A673 (cell line): ENCODE data around the gene CDRT4. TPM values are rescaled to one million over a fixed set of nuclear protein-coding genes. Genes with fewer than 3 reads are reported as not detected.
A peak's percentile ranks its signal among the peaks of the same experiment; 100 is the strongest.

Source experiments
- Bru-seq: library from RNA; stranded (reverse); fragments of 400-500 nt; gene quantifications from one replicate; lab custom pipeline; 2021; lab: Mats Ljungman, UMichigan
- BruChase-seq, 2 experiments: library from RNA; stranded (reverse); fragments of 400-500 nt; gene quantifications; one replicate each; lab custom pipeline; 2021; lab: Mats Ljungman, UMichigan
- BruUV-seq: library from RNA; stranded (reverse); fragments of 400-500 nt; replicated peaks from 2 replicates; lab custom pipeline; 2021; lab: Mats Ljungman, UMichigan
- CTCF ChIA-PET: fragments of 300-600 bp; sonication (Branson Sonifier 250); formaldehyde crosslinking; loops from one replicate; lab custom pipeline; 2022; ENCODE audit warnings: antibody characterized with exemption; lab: Charles Lee
- POLR2A ChIA-PET: fragments of 300-600 bp; sonication (Branson Sonifier 250); formaldehyde crosslinking; loops from one replicate; lab custom pipeline; 2022; ENCODE audit warnings: antibody characterized with exemption; ENCODE audit not compliant: low non-redundant PET; lab: Charles Lee
- DNase-seq: peaks from one replicate; pipeline ENCODE4 v3.0.0-alpha.2; 2015; ENCODE audit warnings: low spot score
- H3K27ac ChIP-seq: fragments of 200-600 bp; sonication (generic); 2 replicates; pipeline ENCODE4 v1.5.1; 2016; ENCODE audit warnings: mixed run types, low read depth, mild to moderate bottlenecking, mixed read lengths, antibody characterized with exemption, low read length; ENCODE audit not compliant: poor library complexity, severe bottlenecking
- H3K27me3 ChIP-seq: fragments of 200-600 bp; sonication (generic); replicated peaks from 2 replicates; pipeline ENCODE4 v1.6.1; 2017; ENCODE audit warnings: mixed run types, low read depth, mild to moderate bottlenecking, mixed read lengths, antibody characterized with exemption, low read length; ENCODE audit not compliant: insufficient read depth, poor library complexity
- H3K36me3 ChIP-seq: fragments of 200-600 bp; sonication (generic); 2 replicates; pipeline ENCODE4 v1.6.1; 2016; ENCODE audit warnings: mixed run types, mild to moderate bottlenecking, mixed read lengths, antibody characterized with exemption, low read length; ENCODE audit not compliant: insufficient read depth, poor library complexity, severe bottlenecking
- H3K4me1 ChIP-seq: fragments of 200-600 bp; sonication (generic); 2 replicates; pipeline ENCODE4 v1.6.1; 2017; ENCODE audit warnings: mixed run types, mild to moderate bottlenecking, mixed read lengths, antibody characterized with exemption, low read length; ENCODE audit not compliant: insufficient read depth, poor library complexity, severe bottlenecking
- H3K4me3 ChIP-seq: fragments of 200-600 bp; sonication (generic); 2 replicates; pipeline ENCODE4 v1.5.1; 2016; ENCODE audit warnings: low read depth, mixed run types, mild to moderate bottlenecking, mixed read lengths, low read length; ENCODE audit not compliant: poor library complexity, severe bottlenecking
- H3K9me3 ChIP-seq: fragments of 200-600 bp; sonication (generic); 2 replicates; pipeline ENCODE4 v1.6.1; 2016; ENCODE audit warnings: mixed run types, low read depth, mild to moderate bottlenecking, mixed read lengths, antibody characterized with exemption, low read length; ENCODE audit not compliant: poor library complexity, severe bottlenecking
- CTCF ChIP-seq: fragments of 300-800, 200-600 bp; sonication (generic); conservative IDR thresholded peaks from 2 replicates; pipeline ENCODE4 v1.5.1; 2017; ENCODE audit warnings: low read depth, mild to moderate bottlenecking, antibody characterized with exemption, low read length, moderate library complexity, mixed read lengths
- EZH2 ChIP-seq: fragments of 200-600 bp; sonication (generic); IDR thresholded peaks from 2 replicates; pipeline ENCODE4 v1.6.1; 2017; ENCODE audit warnings: borderline replicate concordance, low read depth, mild to moderate bottlenecking, mixed read lengths, antibody characterized with exemption, low read length; ENCODE audit not compliant: poor library complexity, severe bottlenecking
- intact Hi-C: fragments of 100-400 bp; cut with micrococcal nuclease; formaldehyde crosslinking; loops from one replicate; pipeline ENCODE4 v1.10.0; 2022; ENCODE audit not compliant: unreplicated experiment
- long read RNA-seq: library from polyadenylated mRNA; stranded (forward); transcript quantifications from one replicate; pipeline ENCODE4 v2.0.0, GENCODE V29; 2022
- total RNA-seq: library from RNA; stranded (reverse); gene quantifications from 2 replicates; pipeline ENCODE4 v1.2.3, GENCODE V29; 2021

CDRT4 gene
- total RNA-seq (0.62 and 1.3 TPM in 2 replicates), Bru-seq, nascent RNA (percentile 39 among the genes with signal in this experiment), BruChase-seq, experiment 1, labeled RNA remaining after a 2-hour chase (percentile 56 among the genes with signal in this experiment), BruChase-seq, experiment 2, labeled RNA remaining after a 6-hour chase (percentile 47 among the genes with signal in this experiment)
- long read RNA-seq, result 0 reads

- CTCF ChIA-PET, result no interaction called here
- Histone ChIP-seq H3K9me3 (no peaks in the 10 kb centered on the region), H3K36me3 (no peaks in the 10 kb centered on the region), H3K27ac (no peak within 1 kb of the TSS), H3K4me1 (no peaks in the 10 kb centered on the region), H3K27me3 (no peaks in the 10 kb centered on the region), H3K4me3 (no peak within 1 kb of the TSS)
- no TSS peak for BruUV-seq
- no peak for DNase-seq
- intact Hi-C loops, result no loop called here
- TF ChIP-seq CTCF (no peak), EZH2 (no peak)
- POLR2A ChIA-PET, result no interaction called here
Observed at GRCh38 chr17:15467592-15467991, at the start of gene CDRT4. Gene CDRT4, minus strand, starts transcription at chr17:15467621. Its CDS starts 27,383 bp downstream, at chr17:15440238.

GRCh38 chr17:15516150-15516549 lies 48.7 kb upstream of the CDRT4 start:
- no peak for DNase-seq
- Histone ChIP-seq H3K4me3 (no peak overlapping the region), H3K27me3 (no peaks in the 10 kb centered on the region), H3K9me3 (no peaks in the 10 kb centered on the region), H3K4me1 (no peaks in the 10 kb centered on the region), H3K36me3 (no peaks in the 10 kb centered on the region), H3K27ac (no peak overlapping the region)
- no TSS peak for BruUV-seq
- intact Hi-C loops, result no loop called here
- TF ChIP-seq CTCF (no peak), EZH2 (no peak)
- CTCF ChIA-PET, result no interaction called here
- POLR2A ChIA-PET, result no interaction called here

GRCh38 chr17:15514469-15514868 lies 47.0 kb upstream of the CDRT4 start:
- intact Hi-C loops, result no loop called here
- POLR2A ChIA-PET, result no interaction called here
- H3K36me3 ChIP-seq, result no peaks in the 10 kb centered on the region
- H3K9me3 ChIP-seq, result no peaks in the 10 kb centered on the region
- H3K4me1 ChIP-seq, result no peaks in the 10 kb centered on the region
- no peaks in the 10 kb centered on the region for H3K27me3 ChIP-seq
- CTCF ChIA-PET, result interaction anchor here (0.6 kb wide), 1 partner anchor 11 kb away, joined by 3 read pairs; no protein-coding TSS in a partner anchor
- DNase-seq, result no peak
- H3K27ac ChIP-seq, result no peak overlapping the region
- no peak for TF ChIP-seq EZH2
- no TSS peak for BruUV-seq
- no peak overlapping the region for H3K4me3 ChIP-seq

GRCh38 chr17:15513856-15514459 lies 46.5 kb upstream of the CDRT4 start:
- intact Hi-C loops, result no loop called here

More at GRCh38 chr17:15513856-15514459, 46.5 kb upstream of the CDRT4 start:
- no peaks in the 10 kb centered on the region for H3K4me1 ChIP-seq
- H3K27ac ChIP-seq, result no peak overlapping the region
- H3K9me3 ChIP-seq, result no peaks in the 10 kb centered on the region
- no peak for TF ChIP-seq CTCF
- no peak for TF ChIP-seq EZH2
- CTCF ChIA-PET, result interaction anchor here (0.6 kb wide), 1 partner anchor 11 kb away, joined by 3 read pairs; no protein-coding TSS in a partner anchor
- no peak for DNase-seq
- H3K27me3 ChIP-seq, result no peaks in the 10 kb centered on the region
- POLR2A ChIA-PET, result no interaction called here
- H3K4me3 ChIP-seq, result no peak overlapping the region
- no TSS peak for BruUV-seq
- H3K36me3 ChIP-seq, result no peaks in the 10 kb centered on the region
